HepG2 (cell line): ENCODE results near the gene BACH2. TPM values are rescaled to one million over a fixed set of nuclear protein-coding genes. Genes with fewer than 3 reads are reported as not detected.

Experiments
- ATAC-seq: fragments of 200-7000 bp; cut with Tn5 transposase; 3 replicates; pipeline ENCODE4 v1.9.1; 2020; ENCODE audit warnings: mild to moderate bottlenecking, moderate library complexity
- BruUV-seq: library from RNA; stranded (reverse); fragments of 400-500 nt; replicated peaks from 2 replicates; lab custom pipeline; 2021; lab: Mats Ljungman, UMichigan
- CTCF ChIA-PET: fragments of 300-600 bp; formaldehyde crosslinking; extraction: SDS; loops from one replicate; lab custom pipeline; 2021; ENCODE audit warnings: low total read pairs, inconsistent platforms, low intra/inter-chr PET ratio; lab: Yijun Ruan, JAX
- POLR2A ChIA-PET: fragments of 350-600 bp; sonication (Branson Sonifier 250); formaldehyde crosslinking; loops from one replicate; lab custom pipeline; 2020; ENCODE audit warnings: antibody characterized with exemption, inconsistent platforms; lab: Yijun Ruan, JAX
- DNase-seq: peaks from one replicate; pipeline ENCODE4 v3.0.0-alpha.2; 2015; ENCODE audit warnings: low spot score
- FAIRE-seq: peaks from 3 replicates; lab custom pipeline; 2011; peaks lifted over from hg19 to GRCh38; lab: Jason Lieb, UNC
- H2AFZ ChIP-seq: one replicate; pipeline ENCODE4 v1.6.1; 2011; ENCODE audit warnings: low read length, inconsistent platforms
- H3K27ac ChIP-seq: fragments of 300-600 bp; 3 replicates; pipeline ENCODE4 v1.8.0; 2011; ENCODE audit warnings: mixed run types, mild to moderate bottlenecking, mixed read lengths, low read length, inconsistent platforms; ENCODE audit not compliant: insufficient read depth; ENCODE audit errors: extremely low read length
- H3K27me3 ChIP-seq, 2 experiments: fragments of 200-600 bp in 1 of 2; 2 replicates in 1 of 2; 3 replicates in 1 of 2; pipeline versions ENCODE4 v1.6.0 to v1.8.0; 2011; ENCODE audit warnings: low read length in 2 of 2, mild to moderate bottlenecking in 2 of 2, moderate library complexity in 2 of 2, inconsistent platforms in 1 of 2; ENCODE audit not compliant: insufficient read depth in 2 of 2, control insufficient read depth in 1 of 2
- H3K36me3 ChIP-seq, 2 experiments: fragments of 200-600 bp in 1 of 2; replicated peaks in 1 of 2; 2 replicates in 1 of 2; 3 replicates in 1 of 2; pipeline versions ENCODE4 v1.5.1 to v1.8.0; 2011; ENCODE audit warnings: low read length in 2 of 2, inconsistent platforms in 1 of 2; ENCODE audit not compliant: insufficient read depth in 2 of 2, control insufficient read depth in 1 of 2
- H3K4me1 ChIP-seq: 2 replicates; pipeline ENCODE4 v1.5.1; 2012; ENCODE audit warnings: low read length, inconsistent platforms; ENCODE audit not compliant: insufficient read depth
- H3K4me2 ChIP-seq: 2 replicates; pipeline ENCODE4 v1.6.0; 2011; ENCODE audit warnings: low read depth, low read length, inconsistent platforms
- H3K4me3 ChIP-seq, 3 experiments: fragments of 200-600 bp in 1 of 3; sonication (generic), shearing (Covaris generic) in 1 of 3; replicated peaks in 1 of 3; 2 replicates each; pipeline ENCODE4 v1.5.1; 2011 to 2016; ENCODE audit warnings: low read length in 3 of 3, inconsistent platforms in 2 of 3, low read depth in 2 of 3, mild to moderate bottlenecking in 2 of 3, control low read depth in 1 of 3, mixed read lengths in 1 of 3; ENCODE audit not compliant: insufficient read depth in 1 of 3
- H3K79me2 ChIP-seq: one replicate; pipeline ENCODE4 v1.6.1; 2011; ENCODE audit warnings: low read length, inconsistent platforms; ENCODE audit not compliant: insufficient read depth
- H3K9ac ChIP-seq: 2 replicates; pipeline ENCODE4 v1.6.0; 2011; ENCODE audit warnings: mild to moderate bottlenecking, low read depth, low read length, inconsistent platforms; ENCODE audit not compliant: insufficient read depth
- H3K9me3 ChIP-seq: 2 replicates; pipeline ENCODE4 v1.5.1; 2012; ENCODE audit warnings: mild to moderate bottlenecking, low read length
- H4K20me1 ChIP-seq: 2 replicates; pipeline ENCODE4 v1.6.0; 2011; ENCODE audit warnings: inconsistent platforms, mild to moderate bottlenecking, low read length, moderate library complexity; ENCODE audit not compliant: insufficient read depth
- BRD4 ChIP-seq: sonication (generic); formaldehyde crosslinking; IDR thresholded peaks from 2 replicates; pipeline ENCODE4 v1.4.0; 2020; ENCODE audit warnings: missing genetic modification reagents
- SNAI1 ChIP-seq: sonication (generic); formaldehyde crosslinking; IDR thresholded peaks from 2 replicates; pipeline ENCODE4 v1.5.0; 2020; ENCODE audit warnings: mild to moderate bottlenecking, missing genetic modification reagents, borderline replicate concordance
- TEAD3 ChIP-seq: optimal IDR thresholded peaks from 2 replicates; pipeline ENCODE3; 2016; ENCODE audit warnings: borderline replicate concordance
- U2AF1 ChIP-seq: fragments of 200-400 bp; formaldehyde crosslinking; optimal IDR thresholded peaks from 2 replicates; pipeline ENCODE3; 2017; ENCODE audit warnings: mild to moderate bottlenecking, low read depth, low read length
- ZNF501 ChIP-seq: sonication (generic); formaldehyde crosslinking; IDR thresholded peaks from 2 replicates; pipeline ENCODE4 v1.5.1; 2020; ENCODE audit warnings: mild to moderate bottlenecking, moderate library complexity, missing genetic modification reagents
- ZNF570 ChIP-seq: sonication (generic); formaldehyde crosslinking; IDR thresholded peaks from 2 replicates; pipeline ENCODE4 v1.4.0; 2020; ENCODE audit warnings: mild to moderate bottlenecking, missing genetic modification reagents, borderline replicate concordance
- WGBS: methylation state at CpG from one replicate; pipeline ENCODE4 v1.1.6; 2017; ENCODE audit warnings: low lambda C conversion rate; 5-methylcytosine and 5-hydroxymethylcytosine counted together
- in situ Hi-C: cut with HindIII; loops from 2 replicates; pipeline ENCODE4 v1.10.0; 2017; ENCODE audit warnings: low pct_unique_long_range_greater_than_20kb; ENCODE audit not compliant: extremely low pct_ligation_motif_present
- intact Hi-C: fragments of 100-400 bp; cut with micrococcal nuclease; formaldehyde crosslinking; loops from one replicate; pipeline ENCODE4 v1.10.0; 2022; ENCODE audit not compliant: unreplicated experiment
- polyA plus RNA-seq, 8 experiments: library from polyadenylated mRNA; depleted of rRNA in 3 of 8; stranded (reverse) in 7 of 8; unstranded in 1 of 8; fragments of >200 nt; fragmentation: Illumina TruSeq in 4 of 8; extraction: Trizol in 4 of 8; gene quantifications; 2 replicates each; pipeline versions ENCODE4 v1.2.1 to v1.2.3, GENCODE V29; 2011 to 2016; ENCODE audit warnings: low read depth in 4 of 8, missing spikeins in 1 of 8, mixed read lengths in 1 of 8; ENCODE audit not compliant: insufficient read depth in 1 of 8
- total RNA-seq, 5 experiments: library from RNA; depleted of rRNA; stranded (reverse); fragments of >200 nt; fragmentation: Illumina TruSeq; extraction: Trizol; gene quantifications; 2 replicates each; pipeline ENCODE4 v1.2.3, GENCODE V29; 2016; ENCODE audit warnings: low read depth in 1 of 5
- TF ChIP-seq, protein P1 (sequence below): IDR thresholded peaks from 2 replicates; pipeline ENCODE4 v1.6.1; 2016; ENCODE audit warnings: missing genetic modification reagents, missing compliant biosample characterization
- TF ChIP-seq, protein P2 (sequence below), 2 experiments: sonication (generic) in 1 of 2; formaldehyde crosslinking in 1 of 2; IDR thresholded peaks; 2 replicates each; pipeline versions ENCODE4 v1.5.1 to v1.6.1; 2011 to 2020; ENCODE audit warnings: borderline replicate concordance in 1 of 2, low read depth in 1 of 2, low read length in 1 of 2, mild to moderate bottlenecking in 1 of 2, missing genetic modification reagents in 1 of 2, moderate library complexity in 1 of 2
- TF ChIP-seq, protein P3 (sequence below): sonication (generic); formaldehyde crosslinking; IDR thresholded peaks from 2 replicates; pipeline ENCODE4 v1.9.0; 2022; ENCODE audit warnings: missing genetic modification reagents, mild to moderate bottlenecking, borderline replicate concordance

The BACH2 gene
- total and polyA plus RNA-seq, 2 of the 13 experiments (the other 11 are each of a cell fraction or from before 2014, with no cell fraction given) = 0.01 TPM; not detected in 1

DNA sequence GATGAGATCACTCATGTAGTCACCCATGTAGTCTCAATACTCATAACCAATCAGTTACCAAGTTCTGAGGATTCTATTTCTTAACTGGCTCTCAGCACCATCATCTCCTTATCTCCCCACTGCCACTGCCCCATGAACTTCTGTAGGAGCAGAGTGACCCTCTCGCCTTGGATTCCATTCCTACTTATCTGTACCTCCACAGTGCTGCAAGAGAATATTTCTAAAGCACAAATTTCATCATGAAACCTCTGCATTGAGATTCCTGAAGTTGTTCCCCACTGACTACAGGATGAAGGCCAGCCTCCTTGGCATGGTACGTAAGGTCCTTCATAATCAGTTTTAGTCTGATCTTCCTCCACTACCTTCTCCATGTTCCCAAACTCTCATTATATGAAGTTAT is 34.8 kb downstream of the BACH2 start:
- ChIA-PET POLR2A (no interaction called here), CTCF (no interaction called here)
- no peak overlapping the region for H3K4me2 ChIP-seq
- in situ Hi-C loops (no loop called here), intact Hi-C loops (no loop called here)
- ATAC-seq (no peak), FAIRE-seq (no peak), DNase-seq (no peak)
- H3K4me1 ChIP-seq = no peaks in the 10 kb centered on the region
- H3K79me2 ChIP-seq = no peaks in the 10 kb centered on the region
- no peak overlapping the region for H3K27ac ChIP-seq
- BruUV-seq = no TSS peak
- no peaks in the 10 kb centered on the region for H3K9me3 ChIP-seq
- H2AFZ ChIP-seq = no peak overlapping the region
- TF ChIP-seq TEAD3 (CRISPR knock-in tag) (no peak), ZNF501 (no peak), BRD4 (no peak), U2AF1 (no peak), SNAI1 (CRISPR knock-in tag) (no peak), ZNF570 (CRISPR knock-in tag) (no peak)
- TF ChIP-seq, protein P1, sequence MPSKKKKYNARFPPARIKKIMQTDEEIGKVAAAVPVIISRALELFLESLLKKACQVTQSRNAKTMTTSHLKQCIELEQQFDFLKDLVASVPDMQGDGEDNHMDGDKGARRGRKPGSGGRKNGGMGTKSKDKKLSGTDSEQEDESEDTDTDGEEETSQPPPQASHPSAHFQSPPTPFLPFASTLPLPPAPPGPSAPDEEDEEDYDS (CRISPR knock-in tag) = no peak
- TF ChIP-seq, protein P2, sequence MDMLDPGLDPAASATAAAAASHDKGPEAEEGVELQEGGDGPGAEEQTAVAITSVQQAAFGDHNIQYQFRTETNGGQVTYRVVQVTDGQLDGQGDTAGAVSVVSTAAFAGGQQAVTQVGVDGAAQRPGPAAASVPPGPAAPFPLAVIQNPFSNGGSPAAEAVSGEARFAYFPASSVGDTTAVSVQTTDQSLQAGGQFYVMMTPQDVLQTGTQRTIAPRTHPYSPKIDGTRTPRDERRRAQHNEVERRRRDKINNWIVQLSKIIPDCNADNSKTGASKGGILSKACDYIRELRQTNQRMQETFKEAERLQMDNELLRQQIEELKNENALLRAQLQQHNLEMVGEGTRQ (IDR thresholded peaks at IDR 0.05; ENCODE audit: low read depth, low read length) = no peak
- TF ChIP-seq, protein P2 (CRISPR knock-in tag; IDR thresholded peaks at IDR 0.05; ENCODE audit: borderline replicate concordance) = no peak
- TF ChIP-seq, protein P3, sequence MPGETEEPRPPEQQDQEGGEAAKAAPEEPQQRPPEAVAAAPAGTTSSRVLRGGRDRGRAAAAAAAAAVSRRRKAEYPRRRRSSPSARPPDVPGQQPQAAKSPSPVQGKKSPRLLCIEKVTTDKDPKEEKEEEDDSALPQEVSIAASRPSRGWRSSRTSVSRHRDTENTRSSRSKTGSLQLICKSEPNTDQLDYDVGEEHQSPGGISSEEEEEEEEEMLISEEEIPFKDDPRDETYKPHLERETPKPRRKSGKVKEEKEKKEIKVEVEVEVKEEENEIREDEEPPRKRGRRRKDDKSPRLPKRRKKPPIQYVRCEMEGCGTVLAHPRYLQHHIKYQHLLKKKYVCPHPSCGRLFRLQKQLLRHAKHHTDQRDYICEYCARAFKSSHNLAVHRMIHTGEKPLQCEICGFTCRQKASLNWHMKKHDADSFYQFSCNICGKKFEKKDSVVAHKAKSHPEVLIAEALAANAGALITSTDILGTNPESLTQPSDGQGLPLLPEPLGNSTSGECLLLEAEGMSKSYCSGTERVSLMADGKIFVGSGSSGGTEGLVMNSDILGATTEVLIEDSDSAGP (CRISPR knock-in tag) = no peak
- H3K9ac ChIP-seq = no peak overlapping the region
- no peaks in the 10 kb centered on the region for H4K20me1 ChIP-seq
- 50% methylated on average over 2 of the region's 2 CpGs for WGBS
- no peak overlapping the region for H3K4me3 ChIP-seq
- H3K27me3 ChIP-seq = no peaks in the 10 kb centered on the region; a peak in 1 of 5 replicates
- no peaks in the 10 kb centered on the region for H3K36me3 ChIP-seq
